Smooth muscle cell (in vitro differentiated cells): Measurements from ENCODE around the gene CNTROB. TPM values are rescaled to one million over a fixed set of nuclear protein-coding genes. Genes with fewer than 3 reads are reported as not detected.

Experiments used
- DNase-seq: peaks from one replicate; lab custom pipeline; 2025; ENCODE audit not compliant: unreplicated experiment; lab: John Stamatoyannopoulos, UW
- H2AFZ ChIP-seq: fragments of 200-600 bp; sonication (generic); 2 replicates; pipeline ENCODE4 v1.6.0; 2016; ENCODE audit warnings: antibody characterized with exemption, low read depth, mild to moderate bottlenecking
- H3F3A ChIP-seq: fragments of 200-600 bp; sonication (generic); 2 replicates; pipeline ENCODE4 v1.6.0; 2017; ENCODE audit warnings: antibody characterized with exemption, low read depth
- H3K27ac ChIP-seq: fragments of 200-600 bp; sonication (generic); 2 replicates; pipeline ENCODE4 v1.5.1; 2016; ENCODE audit warnings: low read depth, mild to moderate bottlenecking
- H3K27me3 ChIP-seq: fragments of 200-600 bp; sonication (generic); 2 replicates; pipeline ENCODE4 v1.6.1; 2016; ENCODE audit warnings: low read depth, mild to moderate bottlenecking
- H3K36me3 ChIP-seq: fragments of 200-600 bp; sonication (generic); 2 replicates; pipeline ENCODE4 v1.5.1; 2016; ENCODE audit warnings: low read depth
- H3K4me1 ChIP-seq: fragments of 200-600 bp; sonication (generic); 2 replicates; pipeline ENCODE4 v1.5.1; 2016; ENCODE audit warnings: low read depth
- H3K4me2 ChIP-seq: fragments of 200-600 bp; sonication (generic); 2 replicates; pipeline ENCODE4 v1.6.0; 2016; ENCODE audit warnings: mild to moderate bottlenecking
- H3K4me3 ChIP-seq: fragments of 200-600 bp; sonication (generic); 2 replicates; pipeline ENCODE4 v1.5.1; 2016; ENCODE audit warnings: mild to moderate bottlenecking
- H3K79me2 ChIP-seq: fragments of 200-600 bp; sonication (generic); 2 replicates; pipeline ENCODE4 v1.6.0; 2016; ENCODE audit warnings: low read depth, mild to moderate bottlenecking
- H3K9ac ChIP-seq: fragments of 200-600 bp; sonication (generic); 2 replicates; pipeline ENCODE4 v1.6.0; 2016; ENCODE audit warnings: low read depth
- H3K9me3 ChIP-seq: fragments of 200-600 bp; sonication (generic); replicated peaks from 2 replicates; pipeline ENCODE4 v1.5.1; 2016; ENCODE audit warnings: low read depth
- H4K20me1 ChIP-seq: fragments of 200-600 bp; sonication (generic); 2 replicates; pipeline ENCODE4 v1.6.0; 2016; ENCODE audit warnings: low read depth
- CTCF ChIP-seq: fragments of 200-600 bp; sonication (generic); IDR thresholded peaks from 2 replicates; pipeline ENCODE4 v1.5.1; 2017; ENCODE audit warnings: borderline replicate concordance, mild to moderate bottlenecking, antibody characterized with exemption; ENCODE audit not compliant: insufficient read depth, poor library complexity, severe bottlenecking
- WGBS: methylation state at CpG from one replicate; pipeline ENCODE4 v1.1.7; 2016; ENCODE audit warnings: low lambda C conversion rate; 5-methylcytosine and 5-hydroxymethylcytosine counted together
- polyA plus RNA-seq: library from polyadenylated mRNA; unstranded; fragments of >200 nt; fragmentation: Nextera tagmentation; extraction: Ambion mirVana; gene quantifications from 2 replicates; pipeline ENCODE4 v1.2.1, GENCODE V29; 2016
- total RNA-seq: library from RNA; depleted of rRNA; stranded (reverse); fragments of >200 nt; gene quantifications from 2 replicates; pipeline ENCODE4 v1.2.3, GENCODE V29; 2014

CNTROB gene
- total and polyA plus RNA-seq, 2 experiments from 2014 or later, result 11.1 to 20.6 TPM

DNA sequence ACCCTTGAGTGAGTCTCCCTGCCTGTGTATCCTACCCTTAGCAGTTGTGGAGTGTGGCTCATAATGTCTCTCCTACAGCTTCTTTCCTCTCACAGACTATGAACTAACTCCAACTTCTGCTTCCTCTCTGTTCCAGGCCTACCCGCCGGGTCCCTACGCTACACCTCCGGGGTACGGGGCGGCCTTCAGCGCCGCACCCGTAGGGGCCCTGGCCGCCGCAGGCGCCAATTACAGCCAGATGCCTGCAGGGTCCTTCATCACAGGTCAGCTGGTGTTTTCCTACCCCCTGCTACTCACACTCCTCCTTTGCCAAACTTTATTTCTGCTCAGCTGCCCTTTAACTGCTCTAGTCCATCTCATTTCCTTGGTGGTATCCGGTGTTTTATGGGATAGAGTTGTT lies 21.3 kb upstream of the CNTROB start:
- no peaks in the 10 kb centered on the region for H4K20me1 ChIP-seq
- peaks cover 4% of the 10 kb centered on the region for H3F3A ChIP-seq
- no peak for TF ChIP-seq CTCF
- H3K9me3 ChIP-seq, result no peaks in the 10 kb centered on the region
- no peaks in the 10 kb centered on the region for H3K79me2 ChIP-seq
- H3K27me3 ChIP-seq, result no peaks in the 10 kb centered on the region
- 98% methylated on average over 13 of the region's 13 CpGs for WGBS
- no peak overlapping the region for H3K4me3 ChIP-seq
- no peak for DNase-seq
- no peaks in the 10 kb centered on the region for H3K4me1 ChIP-seq
- H3K36me3 ChIP-seq, result peaks cover 3% of the 10 kb centered on the region
- H3K4me2 ChIP-seq, result no peak overlapping the region
- no peak overlapping the region for H3K27ac ChIP-seq
- H2AFZ ChIP-seq, result no peak overlapping the region
- no peak overlapping the region for H3K9ac ChIP-seq

GRCh38 chr17:7911116-7911515 lies 20.9 kb upstream of the CNTROB start:
- Histone ChIP-seq H3K27me3 (no peaks in the 10 kb centered on the region), H3K4me2 (no peak overlapping the region), H3K79me2 (no peaks in the 10 kb centered on the region), H4K20me1 (no peaks in the 10 kb centered on the region), H3F3A (peaks cover 4% of the 10 kb centered on the region), H2AFZ (no peak overlapping the region), H3K4me3 (no peak overlapping the region), H3K9me3 (no peaks in the 10 kb centered on the region), H3K4me1 (no peaks in the 10 kb centered on the region), H3K27ac (no peak overlapping the region), H3K36me3 (peaks cover 3% of the 10 kb centered on the region), H3K9ac (no peak overlapping the region)
- TF ChIP-seq CTCF, result no peak
- WGBS, result 94% methylated on average over 9 of the region's 9 CpGs
- no peak for DNase-seq

DNA sequence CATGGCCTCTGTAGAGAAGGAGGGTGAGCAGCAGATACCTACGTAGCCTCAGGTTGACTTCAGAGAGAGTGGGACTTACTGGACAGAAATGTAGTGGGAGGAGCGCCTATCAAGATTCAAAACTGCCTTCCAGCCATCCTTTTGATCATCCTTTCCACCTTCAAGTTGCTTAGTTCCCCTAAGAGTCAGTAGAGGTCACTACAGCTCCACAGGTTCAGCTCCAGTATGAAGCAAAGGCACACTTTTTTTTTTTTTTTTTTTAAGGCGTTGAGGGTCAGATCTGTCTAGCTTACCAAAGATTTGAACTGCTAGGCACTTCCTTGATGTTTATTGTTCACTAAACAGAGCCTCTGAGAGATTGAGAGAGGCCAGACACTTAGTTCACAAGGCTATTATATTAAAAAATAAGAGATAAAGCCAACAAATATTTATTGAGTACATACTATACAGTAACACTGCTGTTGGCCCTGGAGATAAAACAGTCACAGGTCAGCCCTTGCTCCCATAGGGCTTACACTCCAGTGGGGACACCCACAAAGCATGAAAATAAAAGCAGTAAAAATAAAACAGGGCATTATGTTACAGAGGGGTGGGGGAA lies 19.0 kb upstream of the CNTROB start:
- no peaks in the 10 kb centered on the region for H3K79me2 ChIP-seq
- WGBS, result 38% methylated on average over 3 of the region's 3 CpGs
- H4K20me1 ChIP-seq, result no peaks in the 10 kb centered on the region
- TF ChIP-seq CTCF, result peak; percentile 76
- no peaks in the 10 kb centered on the region for H3K27me3 ChIP-seq
- H3K27ac ChIP-seq, result peak overlapping the region; percentile 13
- no peak overlapping the region for H3K4me3 ChIP-seq
- peaks cover 7% of the 10 kb centered on the region for H3K4me1 ChIP-seq
- H3K36me3 ChIP-seq, result no peaks in the 10 kb centered on the region
- DNase-seq, result no peak
- H2AFZ ChIP-seq, result no peak overlapping the region
- no peaks in the 10 kb centered on the region for H3K9me3 ChIP-seq
- H3F3A ChIP-seq, result peaks cover 12% of the 10 kb centered on the region
- H3K4me2 ChIP-seq, result no peak overlapping the region
- H3K9ac ChIP-seq, result no peak overlapping the region

- Histone ChIP-seq H3K27ac (peak overlapping the region; percentile 96), H3F3A (peaks cover 12% of the 10 kb centered on the region), H3K9me3 (no peaks in the 10 kb centered on the region), H3K79me2 (no peaks in the 10 kb centered on the region), H3K4me2 (peak overlapping the region; percentile 82), H2AFZ (no peak overlapping the region), H3K27me3 (no peaks in the 10 kb centered on the region), H4K20me1 (no peaks in the 10 kb centered on the region), H3K4me3 (peak overlapping the region; percentile 46), H3K36me3 (no peaks in the 10 kb centered on the region), H3K4me1 (peaks cover 7% of the 10 kb centered on the region), H3K9ac (peak overlapping the region; percentile 5)
- TF ChIP-seq CTCF, result no peak
- DNase-seq, result no peak
- WGBS, result 14% methylated on average over 15 of the region's 15 CpGs
Measured at GRCh38 chr17:7915179-7915610, 16.8 kb upstream of the CNTROB start.
